ENCODE measurements around the gene GPR37L1.
A peak's percentile ranks its signal among the peaks of the same experiment; 100 is the strongest.

GPR37L1 gene, protein sequence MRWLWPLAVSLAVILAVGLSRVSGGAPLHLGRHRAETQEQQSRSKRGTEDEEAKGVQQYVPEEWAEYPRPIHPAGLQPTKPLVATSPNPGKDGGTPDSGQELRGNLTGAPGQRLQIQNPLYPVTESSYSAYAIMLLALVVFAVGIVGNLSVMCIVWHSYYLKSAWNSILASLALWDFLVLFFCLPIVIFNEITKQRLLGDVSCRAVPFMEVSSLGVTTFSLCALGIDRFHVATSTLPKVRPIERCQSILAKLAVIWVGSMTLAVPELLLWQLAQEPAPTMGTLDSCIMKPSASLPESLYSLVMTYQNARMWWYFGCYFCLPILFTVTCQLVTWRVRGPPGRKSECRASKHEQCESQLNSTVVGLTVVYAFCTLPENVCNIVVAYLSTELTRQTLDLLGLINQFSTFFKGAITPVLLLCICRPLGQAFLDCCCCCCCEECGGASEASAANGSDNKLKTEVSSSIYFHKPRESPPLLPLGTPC

DNA sequence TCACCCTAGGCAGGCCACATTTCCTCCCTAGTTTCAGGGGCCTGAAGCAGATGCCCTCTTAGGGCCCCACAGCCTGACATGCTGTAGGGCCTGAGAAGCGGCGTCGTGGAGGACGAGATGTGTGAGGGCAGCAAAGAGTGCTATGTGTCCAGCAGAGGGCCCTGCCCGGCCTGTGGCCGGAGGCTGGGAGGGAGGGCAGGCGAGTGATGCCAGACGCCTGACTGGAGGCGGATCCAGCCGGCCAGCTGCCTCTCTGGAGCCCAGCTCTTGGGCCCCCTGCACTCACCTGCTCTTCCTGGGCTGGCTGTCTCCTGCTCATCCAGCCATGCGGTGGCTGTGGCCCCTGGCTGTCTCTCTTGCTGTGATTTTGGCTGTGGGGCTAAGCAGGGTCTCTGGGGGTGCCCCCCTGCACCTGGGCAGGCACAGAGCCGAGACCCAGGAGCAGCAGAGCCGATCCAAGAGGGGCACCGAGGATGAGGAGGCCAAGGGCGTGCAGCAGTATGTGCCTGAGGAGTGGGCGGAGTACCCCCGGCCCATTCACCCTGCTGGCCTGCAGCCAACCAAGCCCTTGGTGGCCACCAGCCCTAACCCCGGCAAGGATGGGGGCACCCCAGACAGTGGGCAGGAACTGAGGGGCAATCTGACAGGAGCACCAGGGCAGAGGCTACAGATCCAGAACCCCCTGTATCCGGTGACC, at the start of gene GPR37L1:
GPR37L1 (plus strand) TSS at position 279 of the 697 bp plus-strand sequence; CDS start at position 326, 47 bp downstream.
- DNase-seq (ENCODE audit: low spot score): peak; percentile 75

DNA sequence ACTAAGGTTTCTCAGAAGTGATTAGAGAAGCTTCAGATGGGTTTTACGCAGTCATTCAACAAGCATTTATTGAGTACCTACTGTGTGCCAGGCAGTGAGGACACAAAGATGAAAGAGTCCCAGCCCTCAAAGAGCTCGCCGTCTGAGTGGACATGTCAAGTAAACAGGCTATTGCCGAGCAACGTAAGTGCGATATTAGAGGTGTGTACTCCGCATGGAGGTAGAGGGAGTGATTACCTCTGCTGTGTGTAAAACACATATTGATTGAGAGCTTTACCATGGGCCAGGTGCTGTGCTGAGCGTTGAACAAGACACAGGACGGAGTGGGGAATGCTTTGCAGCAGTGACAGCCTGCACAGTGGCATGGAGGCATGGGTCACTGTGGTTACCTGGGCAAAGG, 49.5 kb upstream of the GPR37L1 start:
- no peak for DNase-seq (ENCODE audit: low spot score)

DNA sequence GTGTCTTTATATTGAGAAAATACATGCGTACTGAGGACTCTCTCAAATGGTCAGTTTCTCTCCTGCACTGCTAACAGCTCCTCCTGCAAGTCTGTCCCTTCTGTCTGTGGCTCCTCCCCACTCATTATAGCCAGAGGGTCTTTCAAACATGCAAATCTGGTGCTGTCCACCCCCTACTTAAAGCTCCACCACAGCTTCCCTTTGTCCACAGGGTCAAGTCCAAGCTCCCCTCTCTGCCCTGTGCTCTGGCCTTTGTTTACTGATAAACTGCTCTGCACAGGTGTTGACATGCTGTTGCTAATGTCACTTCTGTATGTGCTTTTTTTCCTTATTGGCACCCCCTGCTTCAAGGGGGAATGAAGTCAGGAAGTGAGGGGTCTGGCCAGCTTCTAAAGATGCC, 47.7 kb upstream of the GPR37L1 start:
- no peak for DNase-seq (ENCODE audit: low spot score)

DNA sequence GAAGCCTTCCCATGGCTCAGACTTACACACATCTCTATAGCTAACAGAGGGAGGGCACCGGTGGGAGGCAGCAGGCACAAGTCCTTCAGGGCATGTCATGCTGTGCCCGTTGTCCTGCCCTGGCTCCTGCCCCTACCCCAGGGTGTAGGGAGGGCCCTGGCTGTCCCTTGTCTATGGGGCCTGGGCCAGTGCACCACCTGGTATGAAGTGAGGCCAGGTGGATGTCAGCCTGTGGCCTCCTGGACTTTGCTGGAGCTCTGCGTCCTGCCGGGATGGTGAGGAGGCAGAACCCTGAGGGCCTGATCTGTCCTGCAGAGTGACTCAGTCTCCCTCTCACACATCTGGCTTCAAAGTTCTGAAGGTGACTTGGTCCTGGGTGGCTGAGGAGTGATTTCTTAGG, 47.3 kb upstream of the GPR37L1 start:
- DNase-seq (ENCODE audit: low spot score): no peak

- no peak for DNase-seq (ENCODE audit: low spot score)
Measured at GRCh38 chr1:202076050-202076511, 46.6 kb upstream of the GPR37L1 start.

DNA sequence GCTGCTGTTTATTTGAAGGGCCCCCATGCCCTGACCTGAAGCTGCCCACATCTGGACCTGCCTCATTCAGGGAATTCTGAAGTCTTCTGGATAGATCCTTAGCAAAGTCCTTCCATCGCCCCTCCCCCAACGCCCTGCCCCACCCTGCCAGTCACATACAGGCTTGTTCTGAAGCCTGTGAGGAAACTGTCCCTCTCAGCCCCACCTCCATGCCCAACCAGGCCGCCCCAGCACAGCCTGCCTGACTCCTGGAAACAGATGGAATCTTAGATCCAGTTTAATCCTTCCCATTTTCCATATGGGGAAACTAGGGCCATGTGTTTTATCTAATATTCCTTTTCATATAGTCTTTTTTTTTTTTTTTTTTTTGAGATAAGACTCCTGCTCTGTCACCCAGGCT, 44.5 kb upstream of the GPR37L1 start:
- DNase-seq (ENCODE audit: low spot score): no peak

- DNase-seq (ENCODE audit: low spot score): no peak
Measured at GRCh38 chr1:202081992-202082391, 40.7 kb upstream of the GPR37L1 start.

DNA sequence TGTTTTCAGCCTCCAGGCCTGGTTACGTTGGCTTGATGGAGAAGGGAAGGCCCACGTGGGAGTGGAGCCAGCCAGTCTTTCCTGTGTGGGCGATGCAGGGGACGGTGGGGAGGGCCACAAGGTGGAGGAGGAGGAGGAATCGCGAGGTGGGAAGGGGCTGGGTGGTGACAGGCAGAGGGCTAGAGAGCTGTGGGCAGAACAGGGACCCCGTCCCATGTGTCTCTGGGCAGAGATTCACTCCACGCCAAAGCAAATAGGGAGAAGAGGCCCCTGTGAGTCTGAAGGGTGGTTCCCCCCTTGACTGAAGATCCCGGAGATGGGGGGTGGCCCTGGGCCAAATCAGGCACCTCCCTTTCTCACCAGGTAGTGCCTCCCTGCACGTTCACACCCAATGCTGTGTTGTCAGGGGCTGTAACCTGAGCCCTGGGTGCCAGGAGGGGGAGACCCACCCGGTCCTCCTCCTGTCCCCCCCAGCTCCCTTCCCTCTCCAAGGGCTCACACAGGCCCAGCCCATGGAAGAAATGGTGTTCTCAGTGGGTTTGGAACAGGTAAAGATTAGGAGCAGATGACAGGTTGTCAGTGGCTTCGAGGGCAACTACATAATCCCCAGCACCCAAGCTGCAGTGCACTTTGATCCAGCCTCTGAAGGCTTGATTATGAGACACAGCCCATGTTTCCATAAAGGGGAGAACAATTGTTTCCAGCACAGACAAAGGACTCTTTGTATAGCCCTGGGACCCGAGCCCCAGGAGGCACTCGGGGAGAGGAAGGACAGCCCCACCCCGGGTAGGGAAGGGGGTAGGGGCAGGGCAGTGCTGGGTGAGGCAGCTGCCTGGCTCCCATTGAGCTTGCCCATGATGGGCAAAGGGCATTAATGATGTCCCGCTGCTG, 37.7 kb upstream of the GPR37L1 start:
- DNase-seq (ENCODE audit: low spot score): peak; percentile 69

DNA sequence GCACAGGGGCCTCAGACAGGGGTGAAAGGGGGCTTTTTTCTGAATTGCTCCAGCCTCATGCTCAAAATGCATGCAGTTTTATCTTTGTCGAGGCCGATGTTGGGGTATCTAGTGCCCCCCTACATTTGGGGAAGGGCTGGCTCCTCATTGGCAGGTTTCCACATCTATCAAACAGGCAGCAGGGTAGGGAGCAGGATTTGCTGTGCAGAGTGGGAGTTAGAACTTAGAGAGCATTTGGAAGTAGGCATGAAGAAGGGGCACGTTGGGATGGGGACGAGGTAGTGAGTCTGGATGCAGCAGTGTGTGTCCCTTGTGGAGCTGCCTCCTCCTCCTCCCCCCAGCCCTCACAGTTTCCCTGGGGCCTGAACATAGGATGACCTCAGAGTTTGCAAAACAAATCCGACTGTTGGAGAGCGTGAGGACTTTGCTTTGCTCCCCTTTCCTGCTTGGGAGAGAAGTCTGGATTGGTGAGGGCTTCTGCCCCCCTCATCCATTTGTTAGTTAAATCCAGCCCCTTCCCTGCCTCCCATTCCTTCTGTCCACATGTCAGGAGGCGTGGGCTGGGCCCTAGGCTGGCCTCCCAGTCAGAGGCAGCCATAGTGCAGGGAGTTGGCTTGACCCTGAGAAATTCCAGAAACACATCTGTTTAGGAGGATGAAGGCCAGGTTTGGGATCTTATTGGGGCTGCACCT, 36.9 kb upstream of the GPR37L1 start:
- DNase-seq (ENCODE audit: low spot score): no peak

DNA sequence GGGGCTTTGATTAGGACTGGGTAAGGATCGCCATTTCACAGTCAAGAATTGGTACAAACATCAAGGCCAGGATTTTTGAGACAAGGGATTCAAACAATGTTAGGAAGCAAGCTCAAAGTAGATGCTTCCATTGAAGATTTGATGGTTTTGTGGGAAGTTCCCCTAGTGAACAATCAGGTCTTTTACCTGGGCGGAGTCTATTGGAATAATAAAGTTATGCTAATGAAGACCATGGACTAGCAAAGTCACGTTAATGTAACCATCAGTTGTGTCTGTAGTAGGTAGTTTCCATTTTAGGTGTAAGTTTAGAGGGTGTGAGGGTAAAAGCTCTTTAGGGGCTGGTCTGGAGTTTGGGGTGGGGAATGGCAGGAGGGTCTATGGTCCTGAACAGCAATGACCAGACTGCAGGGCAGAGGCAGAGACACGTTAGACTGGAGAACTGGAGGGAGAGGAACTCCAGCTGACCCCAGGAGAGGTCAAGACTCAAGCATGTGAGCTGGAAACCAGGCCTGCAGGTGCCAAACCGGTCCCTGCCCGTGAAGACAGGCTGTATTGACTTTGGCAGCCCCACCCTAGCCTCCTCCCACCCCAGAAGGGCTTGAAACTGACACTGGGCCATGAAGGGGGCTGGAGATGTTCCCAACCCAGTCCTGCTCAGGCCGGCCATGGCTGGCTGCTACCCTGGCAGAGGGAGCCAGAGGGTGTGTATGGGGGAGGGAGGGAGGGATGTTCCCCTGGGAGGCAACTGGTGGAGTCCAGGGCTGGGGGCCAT, 36.0 kb upstream of the GPR37L1 start:
- DNase-seq (ENCODE audit: low spot score): no peak

DNA sequence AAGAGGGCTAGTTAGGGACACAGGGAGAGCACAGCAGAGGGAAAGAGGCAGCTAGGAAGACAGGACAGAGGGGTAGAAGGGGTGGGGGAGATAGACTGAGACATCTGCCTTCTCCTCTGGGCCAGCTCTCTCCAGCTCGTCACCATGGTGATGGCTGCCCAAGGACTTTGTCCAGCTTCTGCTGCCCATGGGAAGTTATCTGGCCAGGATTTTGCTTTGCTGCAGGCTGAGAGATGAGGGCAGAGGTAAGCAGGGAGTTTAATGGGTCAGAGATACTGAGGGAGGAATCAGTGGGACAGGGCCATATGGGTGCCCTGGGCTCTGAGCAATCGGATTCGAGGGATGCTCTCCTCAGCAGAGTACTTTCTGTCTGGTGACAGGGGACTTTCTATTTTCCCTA, 34.5 kb upstream of the GPR37L1 start:
- no peak for DNase-seq (ENCODE audit: low spot score)

DNA sequence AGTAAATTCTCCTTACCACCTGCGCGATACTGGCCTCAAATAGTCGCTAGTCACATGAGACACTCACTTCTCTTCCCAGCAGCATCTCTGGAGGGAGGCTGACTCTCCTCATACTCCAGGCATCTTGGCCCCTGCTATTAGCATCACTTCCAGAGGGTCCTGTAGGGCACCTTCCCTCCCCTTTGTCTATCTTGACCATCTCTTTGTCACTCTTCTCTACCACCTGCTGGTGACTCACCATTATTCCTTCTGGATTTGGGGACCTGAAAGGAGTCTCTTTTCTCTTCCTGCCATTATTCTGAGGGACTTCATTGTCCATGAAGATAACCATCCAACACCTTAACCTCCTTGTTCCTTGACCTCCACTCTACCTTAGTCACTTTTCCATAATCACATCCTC, 31.7 kb upstream of the GPR37L1 start:
- DNase-seq (ENCODE audit: low spot score): no peak

DNA sequence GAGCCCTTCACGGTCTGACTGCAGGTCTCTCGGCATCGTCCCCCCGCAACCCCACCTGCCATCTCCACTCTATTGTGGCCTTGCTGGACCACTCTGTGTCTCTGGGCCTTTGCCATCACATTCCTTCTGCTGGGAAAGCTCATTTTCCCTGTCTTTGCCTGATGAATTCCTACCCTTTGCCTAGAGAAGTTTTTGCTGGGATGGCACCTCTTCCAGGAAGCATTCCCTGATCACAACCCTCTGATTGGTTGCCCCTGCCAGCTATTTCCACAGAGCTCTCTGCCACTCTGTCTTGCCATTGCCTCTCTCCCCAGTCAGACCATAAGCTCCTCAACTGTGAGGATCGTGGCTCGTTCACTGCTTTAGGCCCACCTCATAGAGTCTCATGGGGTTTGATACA, 28.9 kb upstream of the GPR37L1 start:
- no peak for DNase-seq (ENCODE audit: low spot score)

DNA sequence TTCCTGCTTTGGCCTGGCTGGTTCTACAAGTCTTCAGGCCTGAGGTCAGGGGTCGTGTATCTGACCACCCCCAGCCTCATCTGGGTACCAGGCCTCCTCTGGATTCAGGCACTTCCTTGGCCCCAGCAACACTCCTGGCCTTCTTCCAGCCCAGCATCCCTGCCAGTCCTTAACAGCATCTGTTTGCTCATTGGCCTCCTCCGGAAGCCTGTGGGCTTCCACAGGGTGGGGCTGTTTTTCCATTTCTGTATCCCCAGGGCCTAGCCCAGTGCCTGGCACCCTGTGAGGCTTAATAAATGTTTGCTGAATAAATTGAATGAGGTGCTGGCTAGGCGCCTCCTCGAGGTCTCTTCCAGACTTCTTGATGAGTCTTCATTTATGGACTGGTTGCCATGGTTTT, 21.5 kb upstream of the GPR37L1 start:
- DNase-seq (ENCODE audit: low spot score): no peak

DNA sequence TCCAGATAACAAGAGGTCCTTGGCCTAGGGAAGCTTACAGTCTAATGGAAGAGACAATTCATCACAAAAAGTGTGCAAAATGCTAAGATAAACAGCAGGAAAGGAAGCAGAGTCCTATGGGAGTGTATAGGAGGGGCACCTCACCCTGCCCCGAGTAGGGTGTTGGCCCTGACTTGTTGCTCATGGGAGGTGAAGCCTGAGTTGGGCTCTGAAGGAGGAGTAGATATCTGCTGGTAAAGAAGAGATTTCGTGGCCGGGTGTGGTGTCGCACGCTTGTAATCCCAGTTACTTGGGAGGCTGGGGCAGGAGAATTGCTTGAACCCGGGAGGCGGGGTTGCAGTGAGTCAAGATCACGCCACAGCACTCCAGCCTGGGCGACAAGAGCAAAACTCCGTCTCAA, 18.6 kb upstream of the GPR37L1 start:
- no peak for DNase-seq (ENCODE audit: low spot score)

DNA sequence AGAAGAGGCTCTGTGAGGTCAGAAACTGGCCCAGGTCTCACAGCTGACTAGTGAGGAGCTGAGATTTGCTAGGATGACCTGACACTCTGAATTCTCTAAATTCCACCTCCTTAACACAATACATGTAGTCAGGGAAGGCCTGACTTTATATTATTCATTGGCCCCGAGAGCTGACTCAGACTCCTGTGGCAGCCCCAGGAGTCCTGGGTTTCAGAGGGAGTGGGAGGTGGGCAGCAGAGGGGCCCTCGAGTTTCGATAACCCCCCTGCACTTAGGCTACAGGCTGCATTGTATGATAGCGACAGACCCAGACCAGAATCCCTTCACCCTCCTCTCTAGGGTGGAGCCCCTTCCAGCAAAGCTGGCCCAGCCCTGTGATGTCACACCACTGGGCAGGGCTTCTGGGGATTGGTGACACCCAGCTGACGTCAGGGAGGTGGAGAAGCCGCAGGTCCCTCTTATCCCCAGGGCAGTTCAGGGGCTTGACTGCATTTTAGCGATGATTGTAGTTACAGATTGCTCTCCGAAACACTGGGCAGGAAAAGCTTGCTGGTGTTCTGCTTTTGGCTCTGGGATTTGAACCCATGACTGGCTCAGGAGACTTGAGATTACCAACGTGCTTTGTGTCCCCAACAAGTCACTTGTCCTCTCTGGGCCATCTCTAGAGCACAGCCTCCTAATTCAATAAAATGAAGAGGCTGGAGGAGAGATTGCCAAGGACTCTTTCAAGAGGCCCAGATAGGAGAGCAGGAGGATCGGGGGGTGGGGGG, 17.0 kb upstream of the GPR37L1 start:
- peak; percentile 51 for DNase-seq (ENCODE audit: low spot score)

GRCh38 chr1:202106340-202107254, 16.1 kb upstream of the GPR37L1 start:
- no peak for DNase-seq (ENCODE audit: low spot score)

- DNase-seq (ENCODE audit: low spot score): no peak
Measured at GRCh38 chr1:202107321-202107761, 15.4 kb upstream of the GPR37L1 start.
